IPS DF 19.7 (cell line): ENCODE results near the gene TUBE1.

ENCODE experiments used
- DNase-seq: peaks from one replicate; pipeline ENCODE4 v3.0.0-alpha.2; 2013; ENCODE audit warnings: low read depth, low spot score

Gene TUBE1

DNA sequence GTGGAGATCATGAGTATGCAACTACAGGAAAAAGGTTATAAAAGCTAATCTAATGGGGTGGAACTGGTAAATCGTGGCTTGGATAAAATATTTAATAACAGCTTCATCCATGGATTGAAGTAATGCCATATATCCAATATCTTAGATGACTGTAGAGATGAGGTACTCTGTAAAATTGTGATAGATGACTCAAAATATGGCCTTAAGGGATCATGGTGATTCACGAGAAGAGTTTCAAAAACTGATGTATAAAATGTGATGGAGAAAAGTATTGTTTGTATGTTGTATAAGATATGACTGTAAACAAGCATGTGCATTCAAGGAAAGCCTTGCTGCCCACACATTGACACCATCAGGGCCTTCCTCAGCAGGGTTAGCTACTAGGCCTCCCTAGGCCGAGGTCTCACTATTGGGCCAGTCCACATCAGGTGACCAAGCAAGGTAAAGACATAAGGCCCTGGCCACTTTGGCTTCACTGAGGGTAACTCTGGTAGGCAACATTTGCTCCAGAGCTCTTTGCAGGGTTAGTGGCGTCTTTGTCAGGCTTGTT is 51.1 kb downstream of the TUBE1 start:
- DNase-seq, result no peak

DNA sequence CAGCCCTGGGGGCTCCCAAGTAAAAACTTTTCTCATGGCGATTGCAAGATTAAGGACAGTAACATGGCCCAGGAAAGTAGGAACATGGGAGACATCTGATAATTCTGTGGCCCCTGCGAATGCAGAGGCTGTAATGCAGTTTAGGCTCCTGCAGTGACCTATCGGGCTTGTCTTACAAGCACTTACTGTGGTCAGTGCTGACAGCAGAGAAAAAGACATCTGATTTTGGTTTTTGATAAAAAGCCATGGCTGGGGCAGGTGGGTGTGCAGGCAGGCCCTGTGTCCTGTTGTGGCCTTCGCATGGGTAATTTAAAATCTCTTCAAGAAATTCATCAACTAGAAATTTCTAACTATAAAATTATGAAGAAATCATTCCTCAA is 52.7 kb downstream of the TUBE1 start:
- no peak for DNase-seq

GRCh38 chr6:112033791-112034615 is 53.3 kb downstream of the TUBE1 start:
- no peak for DNase-seq

DNA sequence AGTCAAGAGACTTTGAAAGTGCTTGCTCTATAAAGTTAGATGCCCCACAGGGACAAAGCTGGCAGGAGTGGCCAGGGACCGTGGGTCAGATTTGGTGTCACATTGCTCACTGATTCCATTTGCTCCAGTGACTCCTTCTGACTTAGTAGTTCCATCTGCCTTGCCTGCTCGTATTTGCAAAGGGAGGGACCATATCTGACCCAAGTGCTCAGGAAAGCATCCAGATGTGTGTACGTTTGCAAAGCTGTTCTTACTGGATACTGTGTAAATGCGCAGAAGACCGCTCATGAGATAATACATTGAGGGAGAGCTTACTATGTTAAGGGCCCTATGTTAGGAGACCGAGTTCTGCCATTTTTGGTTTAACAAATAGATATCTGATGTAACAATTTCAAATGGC is 54.6 kb downstream of the TUBE1 start:
- no peak for DNase-seq

DNA sequence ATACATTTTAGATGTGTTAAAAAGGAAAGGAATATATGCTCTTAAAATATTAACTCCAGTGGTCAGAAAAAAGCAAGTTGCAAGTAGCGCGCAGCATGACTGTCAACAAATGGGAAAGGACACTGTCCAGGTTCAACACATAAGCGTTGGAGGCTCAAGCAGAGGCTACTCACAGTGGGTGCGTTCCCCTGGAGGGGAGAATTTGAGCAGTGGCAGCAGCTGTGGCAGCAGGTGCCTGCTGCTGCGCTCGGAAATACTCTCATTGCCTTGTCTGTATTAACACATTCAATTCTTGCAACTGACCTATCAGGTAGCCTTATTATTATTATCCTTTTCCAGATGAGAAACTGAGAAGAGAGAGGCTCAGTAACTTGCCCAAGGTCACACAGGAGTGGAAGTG is 55.3 kb downstream of the TUBE1 start:
- no peak for DNase-seq

DNA sequence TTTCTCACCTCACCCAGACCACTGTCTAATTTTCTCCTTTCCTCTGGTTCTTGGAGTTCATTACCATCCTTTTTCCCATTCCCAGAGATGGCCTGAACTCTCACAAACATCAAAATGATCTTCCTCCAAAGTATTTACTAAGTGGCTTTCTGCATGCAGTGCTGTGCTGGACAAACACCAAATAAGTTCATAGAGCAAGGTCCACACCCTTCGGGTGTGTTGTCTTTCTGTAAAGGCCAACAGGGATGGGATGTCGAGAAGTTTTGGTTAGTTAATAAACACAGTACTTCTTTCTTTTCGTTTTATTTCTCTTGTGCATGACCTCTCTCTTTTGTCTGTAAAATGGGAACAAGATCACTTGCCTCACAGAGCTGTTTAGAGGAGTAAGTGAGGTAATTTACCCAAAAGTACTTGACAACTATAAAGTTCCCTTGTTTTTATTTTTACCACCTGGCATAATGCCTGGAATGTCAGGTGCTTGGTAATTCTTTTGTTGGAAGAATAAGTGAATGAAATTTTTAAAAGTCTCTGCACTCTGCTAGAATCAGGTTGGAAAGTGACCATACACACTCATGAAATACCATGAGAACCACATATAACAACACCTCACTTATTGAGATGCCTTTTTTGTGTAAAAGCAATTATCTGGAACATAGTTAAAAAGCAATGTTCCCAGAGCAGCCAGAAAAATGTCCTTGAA is 56.2 kb downstream of the TUBE1 start:
- DNase-seq, result no peak

- DNase-seq, result no peak
Measured at GRCh38 chr6:112030206-112030960, 56.9 kb downstream of the TUBE1 start.

DNA sequence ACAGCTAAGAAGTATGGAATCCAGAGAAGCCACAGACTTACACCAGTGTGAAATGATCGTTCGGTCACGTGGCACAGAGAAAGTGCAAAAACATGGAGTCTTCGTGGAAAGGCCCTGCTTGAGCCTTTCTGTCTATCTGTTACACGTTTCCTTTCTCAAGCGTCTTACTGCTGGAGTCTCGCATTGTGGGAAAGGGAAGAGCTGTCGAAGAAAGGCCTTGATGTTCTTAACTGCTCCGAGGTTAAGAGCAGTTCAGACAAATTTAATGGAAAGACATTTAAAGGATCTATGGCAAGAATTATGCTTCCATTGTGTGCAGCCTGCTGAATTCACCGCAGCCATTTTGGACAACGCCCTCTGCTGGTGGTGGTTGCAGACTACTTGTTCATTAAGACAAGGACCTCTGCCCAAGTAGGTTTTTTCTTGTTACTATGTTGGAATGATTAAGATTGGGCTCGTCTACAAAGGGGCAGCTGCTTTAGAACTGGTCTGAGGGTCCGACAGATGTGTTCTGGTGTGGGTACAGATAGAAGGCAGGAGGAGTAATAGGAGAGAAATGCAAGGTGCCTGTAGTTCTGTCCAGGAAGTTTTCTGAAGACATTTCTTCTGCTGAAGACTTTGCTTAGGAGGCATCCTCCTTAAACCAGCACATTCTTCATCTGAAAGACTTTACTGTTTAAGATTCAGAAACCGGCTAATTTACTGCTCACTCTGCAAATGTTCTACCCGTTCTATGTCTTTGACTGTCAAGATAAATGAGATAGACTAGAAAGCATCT is 58.0 kb downstream of the TUBE1 start:
- no peak for DNase-seq

DNA sequence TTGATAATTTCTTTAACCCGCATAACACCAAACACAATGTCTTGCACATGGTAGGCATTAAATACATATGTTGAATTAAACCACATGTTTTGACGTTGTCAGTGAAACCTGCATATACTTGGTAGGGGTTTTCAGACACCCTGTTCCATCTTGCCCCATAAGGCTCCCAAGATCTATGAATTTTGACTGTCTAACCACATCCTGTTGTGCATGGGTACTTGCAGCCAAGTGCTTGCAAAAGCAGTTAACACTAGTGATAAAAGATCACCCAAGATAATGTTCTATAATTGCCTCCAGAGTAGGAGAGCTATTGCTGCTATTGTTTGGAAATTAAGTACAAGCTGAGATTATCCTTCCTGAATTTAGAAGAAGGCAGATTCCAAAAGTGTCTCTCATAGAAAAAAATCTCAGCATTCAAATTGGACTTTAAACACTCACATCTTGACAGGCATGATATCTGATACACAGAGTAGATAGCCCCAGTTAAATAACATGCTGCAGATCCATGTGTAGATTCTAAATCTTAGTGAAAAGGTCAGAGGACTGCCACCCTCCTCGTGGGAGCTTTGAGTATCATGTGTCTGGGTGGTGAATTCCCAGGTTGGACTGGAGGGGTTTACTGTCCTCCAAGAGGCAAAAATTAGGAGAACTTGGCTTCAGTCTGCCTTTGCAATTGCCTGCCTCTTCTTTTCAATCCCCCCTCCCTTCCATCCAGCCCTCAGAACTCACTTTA is 59.2 kb downstream of the TUBE1 start:
- no peak for DNase-seq

- no peak for DNase-seq
Measured at GRCh38 chr6:112026933-112027332, 60.3 kb downstream of the TUBE1 start.

DNA sequence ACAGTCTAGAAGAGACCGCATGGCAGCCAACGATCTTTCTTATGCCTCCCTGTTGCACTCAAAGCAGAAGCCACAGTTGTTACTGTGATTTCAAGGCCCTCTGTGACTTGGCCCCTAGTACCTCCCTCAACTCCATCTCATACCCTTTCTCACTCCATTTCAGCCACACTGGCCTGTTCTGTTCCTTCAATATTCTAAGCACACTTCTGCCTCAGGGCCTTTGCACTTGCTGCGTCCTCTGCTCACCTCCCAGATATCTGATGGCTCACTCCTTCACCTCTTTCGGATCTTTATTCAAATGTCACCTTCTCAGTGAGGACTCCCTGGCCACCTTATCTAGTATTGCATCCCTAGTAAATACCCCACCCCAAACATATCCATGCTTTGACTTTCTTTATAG is 62.8 kb downstream of the TUBE1 start:
- no peak for DNase-seq

- DNase-seq, result no peak
Measured at GRCh38 chr6:112022749-112023148, 64.5 kb downstream of the TUBE1 start.

DNA sequence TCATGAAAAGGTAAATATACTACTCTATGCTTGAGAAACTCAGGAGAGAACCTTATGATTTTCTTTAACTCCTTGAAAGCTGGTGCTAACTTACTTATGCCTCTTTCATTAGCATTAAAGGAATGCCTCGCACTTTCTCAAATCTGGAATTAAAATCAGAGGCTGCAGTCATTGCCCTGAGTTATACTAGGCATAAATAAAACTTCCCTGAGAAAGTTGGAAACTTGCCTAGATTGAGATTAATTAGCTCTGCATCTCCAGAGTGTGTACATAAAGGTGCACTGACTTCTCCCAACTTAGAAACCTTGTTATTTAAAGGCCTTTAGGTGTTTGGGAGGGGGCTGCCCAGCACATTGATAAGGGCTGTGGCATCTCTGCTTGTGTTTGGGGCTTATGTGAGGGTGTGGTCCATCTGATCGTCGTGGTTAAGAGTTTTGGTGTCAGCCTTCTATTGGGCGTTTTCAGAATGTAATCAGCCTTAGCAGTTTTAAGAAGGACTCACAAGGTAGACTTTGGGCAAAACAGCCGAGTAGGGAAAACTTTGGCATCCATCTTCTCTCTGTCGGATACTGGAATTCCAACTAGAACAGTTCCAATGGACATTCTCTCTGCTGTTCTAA is 65.5 kb downstream of the TUBE1 start:
- no peak for DNase-seq
